HG03520 (cell line): Measurements from ENCODE around the gene TSPAN5.
A peak's percentile ranks its signal among the peaks of the same experiment; 100 is the strongest.

Experiments used
- ATAC-seq: cut with Tn5 transposase; IDR thresholded peaks from one replicate; pipeline ENCODE4 v1.9.1; 2021; ENCODE audit warnings: mild to moderate bottlenecking, moderate library complexity; ENCODE audit not compliant: unreplicated experiment

Gene TSPAN5

GRCh38 chr4:98522062-98522461, 136.3 kb downstream of the TSPAN5 start:
- ATAC-seq = no peak

DNA sequence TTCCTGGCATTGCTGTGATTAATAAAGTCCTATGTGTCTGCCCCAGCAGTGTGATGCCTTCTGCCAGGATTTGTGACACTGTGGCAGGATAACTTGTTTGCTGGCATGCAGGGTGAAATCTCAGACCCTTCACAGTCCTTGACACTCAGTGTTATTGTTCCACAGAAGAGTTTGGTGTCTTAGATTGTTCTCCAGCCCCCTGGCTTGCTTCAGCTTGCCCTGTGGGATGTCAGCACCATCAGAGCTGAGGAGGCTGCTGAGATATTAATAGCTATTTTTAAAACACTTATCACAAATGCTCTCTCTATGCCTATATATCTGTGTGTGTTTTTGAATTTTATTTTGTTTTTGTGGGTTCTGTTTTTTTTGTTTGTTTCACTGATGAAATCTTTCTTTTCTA, 136.9 kb downstream of the TSPAN5 start:
- ATAC-seq = no peak

GRCh38 chr4:98519268-98519977, 139.0 kb downstream of the TSPAN5 start:
- no peak for ATAC-seq

DNA sequence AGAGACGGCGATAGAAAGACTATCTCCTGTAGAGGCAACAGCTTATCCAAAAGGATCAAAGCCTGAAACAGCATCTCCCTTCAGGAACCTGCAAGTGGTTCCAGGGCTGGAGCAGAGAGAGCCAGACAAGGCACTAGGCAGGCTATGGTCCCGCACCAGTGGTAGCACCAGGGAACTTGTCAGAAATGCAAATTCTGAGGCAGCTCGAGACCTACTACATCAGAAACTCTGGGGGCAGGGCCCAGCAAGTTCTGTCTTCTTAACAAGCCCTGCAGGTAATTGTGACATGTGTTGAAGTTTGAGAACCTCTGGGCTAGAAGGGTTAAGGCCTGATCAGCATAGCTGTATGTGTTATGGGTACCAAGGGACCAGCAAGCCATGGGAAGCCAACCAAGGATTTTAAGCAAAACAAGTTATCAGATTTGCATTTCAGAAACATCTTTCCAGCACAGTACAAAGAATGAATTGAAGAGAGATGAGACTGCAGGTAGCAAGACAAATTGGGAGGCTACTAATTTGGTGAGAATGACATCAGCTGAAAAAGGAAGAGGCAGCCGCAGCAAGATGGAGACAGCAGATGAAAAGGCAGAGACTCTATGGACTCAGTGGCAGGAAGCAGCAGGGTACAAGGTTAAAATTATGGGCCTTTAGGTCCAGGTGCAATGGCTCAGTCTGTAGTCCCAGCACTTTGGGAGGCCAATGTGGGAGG, 139.7 kb downstream of the TSPAN5 start:
- ATAC-seq = peak; percentile 98

GRCh38 chr4:98517218-98518021, 141.0 kb downstream of the TSPAN5 start:
- ATAC-seq = no peak

DNA sequence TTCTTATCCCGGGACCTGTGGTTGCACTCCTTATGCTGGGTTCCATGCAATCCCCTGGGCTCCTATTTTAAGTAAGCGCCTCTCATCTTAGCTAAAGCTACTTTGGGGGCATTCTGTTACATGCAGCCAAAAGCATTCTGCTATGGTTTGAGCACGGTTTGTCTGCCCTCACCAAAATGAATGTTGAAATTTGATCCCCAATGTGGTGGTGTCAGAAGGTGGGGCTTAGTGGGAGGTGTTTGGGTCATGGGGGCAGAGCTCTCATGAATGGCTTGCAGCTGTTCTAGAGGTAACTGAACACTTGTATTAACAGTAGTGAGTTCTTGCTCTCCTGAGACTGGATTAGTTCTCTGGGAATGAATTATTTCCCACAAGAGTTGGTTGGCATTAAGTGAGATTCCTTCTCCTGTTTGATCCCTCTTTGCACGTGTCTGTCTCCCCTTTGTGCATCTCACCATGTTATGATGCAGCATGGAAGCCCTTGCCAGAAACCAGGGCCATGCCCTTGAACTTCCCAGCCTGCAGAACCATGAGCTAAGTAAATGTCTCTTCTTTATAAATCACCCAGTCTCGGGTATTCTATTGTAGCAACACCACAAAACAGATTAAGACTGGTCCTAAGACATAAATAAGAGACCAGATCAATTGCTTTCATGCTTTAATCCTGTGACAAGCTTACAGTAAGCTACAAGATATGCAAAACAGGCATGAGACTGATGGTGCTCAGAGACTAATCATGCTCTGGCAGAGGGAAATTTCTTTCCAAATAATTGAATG, 141.8 kb downstream of the TSPAN5 start:
- no peak for ATAC-seq

DNA sequence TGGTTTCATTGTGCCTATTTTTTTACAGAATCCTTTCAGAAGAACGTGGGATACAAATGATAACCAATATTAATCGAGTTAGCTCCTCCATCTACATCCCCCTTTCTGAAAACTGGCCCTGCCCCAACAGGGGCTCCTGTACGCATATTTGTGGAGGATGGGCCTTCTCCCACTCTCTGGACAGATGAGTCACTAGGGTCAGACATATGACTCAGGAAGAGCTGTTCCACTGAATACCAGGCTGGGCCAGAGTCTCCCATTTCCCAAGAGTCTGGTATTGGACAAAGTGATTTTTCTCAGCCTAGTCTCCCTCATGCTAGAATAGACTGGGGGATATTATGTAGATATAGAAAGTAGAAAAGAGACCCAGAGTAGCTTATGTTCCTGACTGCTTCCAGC, 142.4 kb downstream of the TSPAN5 start:
- ATAC-seq = no peak

DNA sequence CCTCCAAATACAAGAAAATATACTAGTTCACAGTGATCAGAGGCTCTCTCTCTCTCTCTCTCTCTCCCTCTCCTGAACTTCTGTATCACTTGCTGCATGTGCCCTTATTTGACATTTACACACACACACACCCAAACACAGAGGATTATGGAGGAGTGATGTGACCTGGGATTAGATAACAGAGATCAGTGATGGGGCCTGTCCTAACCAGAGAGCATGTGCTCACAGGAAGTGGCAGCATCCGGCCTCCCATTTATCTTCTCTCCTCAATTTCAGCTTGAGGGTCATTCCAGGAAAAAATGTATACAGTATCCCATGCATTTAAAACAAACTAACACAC, 143.0 kb downstream of the TSPAN5 start:
- ATAC-seq = no peak

GRCh38 chr4:98514741-98515469, 143.5 kb downstream of the TSPAN5 start:
- no peak for ATAC-seq

DNA sequence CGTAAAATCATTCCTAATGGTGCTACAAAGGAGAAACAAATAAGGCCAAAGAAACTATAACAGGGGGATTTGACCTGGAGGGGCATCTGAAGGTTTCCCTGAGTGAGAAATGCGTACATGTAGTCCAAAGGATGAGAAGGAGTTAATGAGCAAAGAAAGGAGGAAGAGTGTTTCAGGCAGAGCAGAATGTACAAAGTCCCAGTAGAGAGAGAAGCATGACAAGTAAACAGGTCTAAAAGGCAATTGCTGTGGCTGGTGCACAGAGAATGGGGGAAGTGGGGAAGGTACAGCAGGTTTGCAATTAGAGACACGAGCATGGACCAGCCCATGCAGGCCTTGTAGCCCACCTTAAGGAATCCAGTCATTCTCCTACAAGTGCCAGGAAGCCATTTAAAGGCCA, 145.5 kb downstream of the TSPAN5 start:
- no peak for ATAC-seq

- no peak for ATAC-seq
Observed at GRCh38 chr4:98510757-98511517, 147.5 kb downstream of the TSPAN5 start.

GRCh38 chr4:98510340-98510739, 148.1 kb downstream of the TSPAN5 start:
- no peak for ATAC-seq

- ATAC-seq = no peak
Observed at GRCh38 chr4:98509721-98510120, 148.7 kb downstream of the TSPAN5 start.

GRCh38 chr4:98508829-98509598, 149.4 kb downstream of the TSPAN5 start:
- no peak for ATAC-seq

DNA sequence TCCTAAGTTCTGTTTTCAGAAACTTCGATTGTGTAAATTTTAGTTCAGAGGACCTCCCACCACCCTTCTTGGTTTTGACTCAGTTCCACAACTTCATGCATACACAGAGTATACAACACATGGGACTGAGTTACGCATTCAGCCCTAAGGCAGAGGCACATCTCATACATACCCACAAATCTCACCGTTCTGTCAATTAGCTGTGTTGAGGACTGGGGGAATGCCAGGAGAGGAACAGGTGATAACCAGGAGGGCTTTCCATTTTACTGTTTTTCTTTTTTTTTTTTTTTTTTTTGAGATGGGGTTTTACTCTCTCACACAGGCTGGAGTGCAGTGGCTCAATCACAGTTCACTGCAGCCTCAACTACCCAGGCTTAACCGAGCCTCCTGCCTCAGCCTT, 150.2 kb downstream of the TSPAN5 start:
- ATAC-seq = no peak

DNA sequence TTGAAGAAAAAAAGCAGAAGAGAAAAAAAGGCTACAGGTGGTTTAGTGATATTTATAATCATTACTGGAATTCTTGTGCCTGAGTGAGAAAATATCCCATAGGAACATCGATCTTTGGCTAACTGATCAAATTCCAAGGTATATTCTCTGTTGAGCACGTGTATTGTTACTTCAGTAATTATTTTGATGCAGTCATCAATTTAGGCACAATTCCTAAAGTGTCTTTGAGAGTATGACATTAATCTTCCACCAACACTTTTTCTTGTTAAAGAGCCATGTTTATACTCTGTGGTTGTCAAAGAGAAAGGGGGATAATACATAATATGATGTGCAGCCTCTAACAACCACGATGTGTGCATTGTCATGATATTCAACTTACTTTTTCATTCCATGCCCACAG, 151.1 kb downstream of the TSPAN5 start:
- no peak for ATAC-seq

GRCh38 chr4:98506462-98507132, 151.8 kb downstream of the TSPAN5 start:
- ATAC-seq = no peak

DNA sequence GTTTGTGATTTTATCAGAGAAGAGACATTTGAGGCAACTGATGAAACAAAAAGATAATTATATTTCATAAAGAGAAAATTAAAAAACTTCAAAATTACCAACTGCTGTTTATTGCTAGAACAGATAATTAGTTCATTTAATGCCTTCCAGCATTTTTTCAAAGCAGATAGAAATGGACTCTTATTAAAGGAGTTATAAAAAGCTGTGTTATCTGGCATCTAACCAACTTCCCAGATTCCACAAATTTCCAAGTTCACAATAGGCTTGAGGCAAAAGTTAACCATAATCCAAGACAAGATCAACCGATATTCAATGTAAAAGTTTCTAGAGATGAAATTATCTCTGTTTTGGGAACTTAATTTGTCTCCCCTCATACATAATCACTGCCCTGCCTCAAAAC, 152.4 kb downstream of the TSPAN5 start:
- no peak for ATAC-seq
